Endothelial cell of umbilical vein (primary cell): Measurements from ENCODE around the gene MAMSTR. TPM values are rescaled to one million over a fixed set of nuclear protein-coding genes. Genes with fewer than 3 reads are reported as not detected.

ENCODE experiments used
- BruUV-seq: library from RNA; stranded (reverse); fragments of 400-500 nt; replicated peaks from 2 replicates; lab custom pipeline; 2021; lab: Mats Ljungman, UMichigan
- CTCF ChIA-PET: fragments of 300-600, 350-600 bp; sonication (Branson Sonifier 250); formaldehyde crosslinking; loops from one replicate; lab custom pipeline; 2021; ENCODE audit warnings: antibody characterized with exemption, inconsistent platforms; lab: Charles Lee
- POLR2A ChIA-PET: fragments of 300-600, 350-600 bp; sonication (Branson Sonifier 250); formaldehyde crosslinking; loops from one replicate; lab custom pipeline; 2021; ENCODE audit warnings: antibody characterized with exemption, inconsistent platforms; lab: Charles Lee
- DNase-seq: peaks from one replicate; pipeline ENCODE4 v3.0.0-alpha.2; 2011; ENCODE audit warnings: low read depth, low spot score
- FAIRE-seq: peaks from 2 replicates; lab custom pipeline; 2011; peaks lifted over from hg19 to GRCh38; lab: Jason Lieb, UNC
- H2AFZ ChIP-seq: 2 replicates; pipeline ENCODE4 v1.6.0; 2012; ENCODE audit warnings: low read depth, low read length, control low read depth, inconsistent platforms
- H3K27ac ChIP-seq: 2 replicates; pipeline ENCODE4 v1.5.1; 2011; ENCODE audit warnings: low read depth, mild to moderate bottlenecking, control low read depth, low read length, moderate library complexity; ENCODE audit not compliant: insufficient read depth
- H3K27me3 ChIP-seq, 2 experiments: 2 replicates each; pipeline versions ENCODE4 v1.6.0 to v1.6.1; 2011; ENCODE audit warnings: low read length in 2 of 2, mixed read lengths in 1 of 2; ENCODE audit not compliant: control insufficient read depth in 2 of 2, insufficient read depth in 2 of 2
- H3K36me3 ChIP-seq, 2 experiments: 2 replicates in 1 of 2; 3 replicates in 1 of 2; pipeline ENCODE4 v1.5.1; 2011; ENCODE audit warnings: low read length in 2 of 2, mild to moderate bottlenecking in 1 of 2, moderate library complexity in 1 of 2; ENCODE audit not compliant: control insufficient read depth in 2 of 2, insufficient read depth in 2 of 2; ENCODE audit errors: extremely low read depth in 1 of 2
- H3K4me1 ChIP-seq: 3 replicates; pipeline ENCODE4 v1.5.1; 2011; ENCODE audit warnings: mild to moderate bottlenecking, low read length; ENCODE audit not compliant: control insufficient read depth, insufficient read depth; ENCODE audit errors: extremely low read depth
- H3K4me2 ChIP-seq: 2 replicates; pipeline ENCODE4 v1.6.1; 2011; ENCODE audit warnings: low read length, control low read depth, mixed read lengths; ENCODE audit not compliant: insufficient read depth
- H3K4me3 ChIP-seq, 3 experiments: fragments of 200-600 bp in 1 of 3; sonication (generic), shearing (Covaris generic) in 1 of 3; replicated peaks in 1 of 3; 2 replicates each; pipeline ENCODE4 v1.5.1; 2011 to 2016; ENCODE audit warnings: control low read depth in 3 of 3, low read length in 3 of 3, mild to moderate bottlenecking in 2 of 3, inconsistent platforms in 1 of 3, low read depth in 1 of 3, moderate library complexity in 1 of 3; ENCODE audit not compliant: insufficient read depth in 1 of 3
- H3K79me2 ChIP-seq: 2 replicates; pipeline ENCODE4 v1.6.0; 2012; ENCODE audit warnings: low read length, inconsistent platforms; ENCODE audit not compliant: control insufficient read depth, insufficient read depth
- H3K9ac ChIP-seq: replicated peaks from 2 replicates; pipeline ENCODE3; 2011; ENCODE audit warnings: low read length, control low read depth; ENCODE audit not compliant: insufficient read depth; ENCODE audit errors: extremely low read depth
- H3K9me1 ChIP-seq: replicated peaks from 3 replicates; pipeline ENCODE4 v1.6.0; 2011; ENCODE audit warnings: mild to moderate bottlenecking, low read length; ENCODE audit not compliant: control insufficient read depth, insufficient read depth; ENCODE audit errors: extremely low read depth
- H3K9me3 ChIP-seq: replicated peaks from 2 replicates; pipeline ENCODE4 v1.5.1; 2012; ENCODE audit warnings: low read length, inconsistent platforms; ENCODE audit not compliant: control insufficient read depth, insufficient read depth
- H4K20me1 ChIP-seq: replicated peaks from 2 replicates; pipeline ENCODE3; 2011; ENCODE audit warnings: mild to moderate bottlenecking, low read length; ENCODE audit not compliant: control insufficient read depth, insufficient read depth; ENCODE audit errors: extremely low read depth
- EZH2 ChIP-seq: IDR thresholded peaks from 2 replicates; pipeline ENCODE4 v1.6.1; 2012; ENCODE audit warnings: borderline replicate concordance, low read depth, mild to moderate bottlenecking, moderate library complexity, low read length, inconsistent platforms; ENCODE audit not compliant: severe bottlenecking
- FOS ChIP-seq: IDR thresholded peaks from 2 replicates; pipeline ENCODE4 v1.6.1; 2011; ENCODE audit warnings: mild to moderate bottlenecking, low read length, moderate library complexity, borderline replicate concordance; ENCODE audit not compliant: insufficient read depth
- JUN ChIP-seq: IDR thresholded peaks from 2 replicates; pipeline ENCODE4 v1.6.1; 2011; ENCODE audit warnings: borderline replicate concordance, low read depth; ENCODE audit not compliant: insufficient read length, insufficient read depth
- POLR2A ChIP-seq: IDR thresholded peaks from 2 replicates; pipeline ENCODE4 v1.6.1; 2012; ENCODE audit warnings: low read depth, mild to moderate bottlenecking, control low read depth, low read length
- dilution Hi-C: fragments of 300-500 bp; cut with MboI; formaldehyde crosslinking; loops from one replicate; pipeline ENCODE4 v1.15.0; 2019; ENCODE audit warnings: low sequenced_read_pairs; ENCODE audit not compliant: extremely low pct_ligation_motif_present
- intact Hi-C: fragments of 100-400 bp; cut with micrococcal nuclease; formaldehyde crosslinking; loops from one replicate; pipeline ENCODE4 v1.10.0; 2022
- polyA plus RNA-seq, 4 experiments: library from polyadenylated mRNA; depleted of rRNA in 3 of 4; stranded (reverse) in 3 of 4; unstranded in 1 of 4; fragments of >200 nt; gene quantifications; 2 replicates each; pipeline versions ENCODE4 v1.2.1 to v1.2.3, GENCODE V29; 2011 to 2012; ENCODE audit warnings: missing spikeins in 1 of 4
- total RNA-seq: library from RNA; stranded (reverse); gene quantifications from 2 replicates; pipeline ENCODE4 v1.2.3, GENCODE V29; 2021
- TF ChIP-seq, protein P1 (sequence below), 2 donors: IDR thresholded peaks; 1 replicate in 1 of 2; 2 replicates in 1 of 2; pipeline ENCODE4 v1.5.1; 2011; ENCODE audit warnings: low read length in 2 of 2, mild to moderate bottlenecking in 2 of 2, moderate library complexity in 2 of 2, control low read depth in 1 of 2, inconsistent platforms in 1 of 2, low read depth in 1 of 2; ENCODE audit not compliant: insufficient read depth in 1 of 2; ENCODE audit errors: extremely low read depth in 1 of 2

Gene MAMSTR
- total and polyA plus RNA-seq, 2 donors (not counting 3 experiments of a cell fraction or from before 2014, with no cell fraction given) = 0.57 to 0.84 TPM

GRCh38 chr19:48756212-48756611 lies 36.7 kb upstream of the MAMSTR start:
- Histone ChIP-seq H3K79me2 (peaks cover 7% of the 10 kb centered on the region), H3K4me2 (no peak overlapping the region), H3K36me3 (no peaks in the 10 kb centered on the region), H3K4me1 (peaks cover 18% of the 10 kb centered on the region), H3K27ac (no peak overlapping the region), H3K27me3 (no peaks in the 10 kb centered on the region), H3K4me3 (no peak overlapping the region), H3K9ac (no peak overlapping the region), H3K9me3 (no peaks in the 10 kb centered on the region), H4K20me1 (no peaks in the 10 kb centered on the region), H2AFZ (no peak overlapping the region), H3K9me1 (no peaks in the 10 kb centered on the region)
- dilution Hi-C loops = no loop called here
- FAIRE-seq = no peak
- no TSS peak for BruUV-seq
- ChIA-PET CTCF (no interaction called here), POLR2A (no interaction called here)
- intact Hi-C loops = no loop called here
- DNase-seq = no peak
- TF ChIP-seq POLR2A = no peak
- no peak for TF ChIP-seq FOS
- no peak for TF ChIP-seq EZH2
- TF ChIP-seq JUN = no peak
- TF ChIP-seq, protein P1, sequence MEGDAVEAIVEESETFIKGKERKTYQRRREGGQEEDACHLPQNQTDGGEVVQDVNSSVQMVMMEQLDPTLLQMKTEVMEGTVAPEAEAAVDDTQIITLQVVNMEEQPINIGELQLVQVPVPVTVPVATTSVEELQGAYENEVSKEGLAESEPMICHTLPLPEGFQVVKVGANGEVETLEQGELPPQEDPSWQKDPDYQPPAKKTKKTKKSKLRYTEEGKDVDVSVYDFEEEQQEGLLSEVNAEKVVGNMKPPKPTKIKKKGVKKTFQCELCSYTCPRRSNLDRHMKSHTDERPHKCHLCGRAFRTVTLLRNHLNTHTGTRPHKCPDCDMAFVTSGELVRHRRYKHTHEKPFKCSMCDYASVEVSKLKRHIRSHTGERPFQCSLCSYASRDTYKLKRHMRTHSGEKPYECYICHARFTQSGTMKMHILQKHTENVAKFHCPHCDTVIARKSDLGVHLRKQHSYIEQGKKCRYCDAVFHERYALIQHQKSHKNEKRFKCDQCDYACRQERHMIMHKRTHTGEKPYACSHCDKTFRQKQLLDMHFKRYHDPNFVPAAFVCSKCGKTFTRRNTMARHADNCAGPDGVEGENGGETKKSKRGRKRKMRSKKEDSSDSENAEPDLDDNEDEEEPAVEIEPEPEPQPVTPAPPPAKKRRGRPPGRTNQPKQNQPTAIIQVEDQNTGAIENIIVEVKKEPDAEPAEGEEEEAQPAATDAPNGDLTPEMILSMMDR (IDR thresholded peaks at IDR 0.05; ENCODE audit: extremely low read depth in 1 of 2, insufficient read depth in 1 of 2, low read depth in 1 of 2, low read length in 2 of 2) = no peak

DNA sequence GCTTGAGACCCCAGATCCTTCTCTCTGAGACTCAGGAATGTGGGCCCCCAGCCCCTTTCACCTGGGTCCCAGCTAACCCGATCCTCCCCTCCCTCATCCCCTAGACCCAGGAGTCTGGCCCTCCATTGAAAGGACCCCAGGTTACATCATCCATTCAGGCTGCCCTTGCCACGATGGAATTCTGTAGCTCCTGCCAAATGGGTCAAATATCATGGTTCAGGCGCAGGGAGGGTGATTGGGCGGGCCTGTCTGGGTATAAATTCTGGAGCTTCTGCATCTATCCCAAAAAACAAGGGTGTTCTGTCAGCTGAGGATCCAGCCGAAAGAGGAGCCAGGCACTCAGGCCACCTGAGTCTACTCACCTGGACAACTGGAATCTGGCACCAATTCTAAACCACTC lies 36.3 kb upstream of the MAMSTR start:
- Histone ChIP-seq H3K9ac (no peak overlapping the region), H3K79me2 (peaks cover 11% of the 10 kb centered on the region), H2AFZ (no peak overlapping the region), H3K36me3 (no peaks in the 10 kb centered on the region), H3K4me3 (no peak overlapping the region), H4K20me1 (no peaks in the 10 kb centered on the region), H3K9me3 (no peaks in the 10 kb centered on the region), H3K9me1 (no peaks in the 10 kb centered on the region), H3K27me3 (no peaks in the 10 kb centered on the region), H3K4me2 (no peak overlapping the region), H3K27ac (no peak overlapping the region), H3K4me1 (peaks cover 16% of the 10 kb centered on the region)
- CTCF ChIA-PET = no interaction called here
- POLR2A ChIA-PET = no interaction called here
- dilution Hi-C loops (no loop called here), intact Hi-C loops (no loop called here)
- no peak for DNase-seq
- FAIRE-seq = no peak
- no TSS peak for BruUV-seq
- TF ChIP-seq JUN (no peak), FOS (no peak), EZH2 (no peak)
